IMR-90 (cell line): ENCODE data around the gene VSIG10L. TPM values are rescaled to one million over a fixed set of nuclear protein-coding genes. Genes with fewer than 3 reads are reported as not detected.

Source experiments
- ATAC-seq: fragments of 200-7000 bp; cut with Tn5 transposase; 2 replicates; pipeline ENCODE4 v1.9.1; 2020; ENCODE audit warnings: low read depth, mild to moderate bottlenecking, moderate library complexity
- BruUV-seq: library from RNA; stranded (reverse); fragments of 400-500 nt; replicated peaks from 2 replicates; lab custom pipeline; 2021; lab: Mats Ljungman, UMichigan
- CTCF ChIA-PET: fragments of 300-600 bp; formaldehyde crosslinking; extraction: SDS; loops from one replicate; lab custom pipeline; 2021; ENCODE audit warnings: antibody characterized with exemption; lab: Yijun Ruan, JAX
- POLR2A ChIA-PET: fragments of 300-600 bp; sonication (Branson Sonifier 250); formaldehyde crosslinking; loops from one replicate; lab custom pipeline; 2022; ENCODE audit warnings: antibody characterized with exemption; ENCODE audit not compliant: unreplicated experiment; lab: Charles Lee
- DNase-seq: peaks from one replicate; pipeline ENCODE4 v3.0.0; 2013
- H2AFZ ChIP-seq: replicated peaks from 2 replicates; pipeline ENCODE3; 2013; ENCODE audit warnings: low read length, mild to moderate bottlenecking; ENCODE audit not compliant: poor library complexity
- H2AK5ac ChIP-seq: 2 replicates; pipeline ENCODE4 v1.6.1; 2013; ENCODE audit warnings: low read depth, low read length, inconsistent platforms
- H2AK9ac ChIP-seq: replicated peaks from 2 replicates; pipeline ENCODE3; 2013; ENCODE audit warnings: mild to moderate bottlenecking, low read depth, low read length, moderate library complexity; ENCODE audit not compliant: poor library complexity
- H2BK120ac ChIP-seq: 2 replicates; pipeline ENCODE4 v1.6.1; 2013; ENCODE audit warnings: low read depth, low read length, inconsistent platforms
- H2BK15ac ChIP-seq: 3 replicates; pipeline ENCODE4 v1.6.1; 2013; ENCODE audit warnings: low read depth, low read length, inconsistent platforms
- H2BK20ac ChIP-seq: 2 replicates; pipeline ENCODE4 v1.6.1; 2013; ENCODE audit warnings: low read depth, mild to moderate bottlenecking, inconsistent platforms, low read length, moderate library complexity
- H2BK5ac ChIP-seq: 2 replicates; pipeline ENCODE4 v1.6.1; 2013; ENCODE audit warnings: mild to moderate bottlenecking, low read depth, low read length, inconsistent platforms; ENCODE audit not compliant: poor library complexity, severe bottlenecking
- H3K14ac ChIP-seq: replicated peaks from 2 replicates; pipeline ENCODE4 v1.6.1; 2013; ENCODE audit warnings: low read depth, low read length, inconsistent platforms
- H3K18ac ChIP-seq: 2 replicates; pipeline ENCODE4 v1.6.1; 2013; ENCODE audit warnings: low read depth, low read length, control low read depth
- H3K23ac ChIP-seq: 2 replicates; pipeline ENCODE4 v1.6.1; 2013; ENCODE audit warnings: low read depth, low read length, inconsistent platforms
- H3K27ac ChIP-seq: 2 replicates; pipeline ENCODE4 v1.5.1; 2013; ENCODE audit warnings: mild to moderate bottlenecking, control low read depth, low read length; ENCODE audit not compliant: insufficient read depth
- H3K27me3 ChIP-seq: 2 replicates; pipeline ENCODE4 v1.6.1; 2013; ENCODE audit warnings: low read length; ENCODE audit not compliant: control insufficient read depth, insufficient read depth
- H3K36me3 ChIP-seq: 2 replicates; pipeline ENCODE4 v1.6.1; 2013; ENCODE audit warnings: low read length, mixed read lengths; ENCODE audit not compliant: control insufficient read depth, insufficient read depth
- H3K4ac ChIP-seq: 2 replicates; pipeline ENCODE4 v1.6.1; 2013; ENCODE audit warnings: low read depth, low read length, inconsistent platforms
- H3K4me1 ChIP-seq: 2 replicates; pipeline ENCODE4 v1.6.1; 2013; ENCODE audit warnings: low read length, mixed read lengths; ENCODE audit not compliant: control insufficient read depth, insufficient read depth
- H3K4me2 ChIP-seq: 2 replicates; pipeline ENCODE4 v1.6.1; 2013; ENCODE audit warnings: low read depth, mild to moderate bottlenecking, control low read depth, low read length, moderate library complexity
- H3K4me3 ChIP-seq: 2 replicates; pipeline ENCODE4 v1.5.1; 2013; ENCODE audit warnings: low read depth, mild to moderate bottlenecking, control low read depth, low read length, moderate library complexity; ENCODE audit not compliant: insufficient read depth
- H3K56ac ChIP-seq: 2 replicates; pipeline ENCODE4 v1.6.1; 2013; ENCODE audit warnings: low read length, inconsistent platforms; ENCODE audit not compliant: insufficient read depth; ENCODE audit errors: extremely low read depth
- H3K79me1 ChIP-seq, 2 experiments: 2 replicates each; pipeline ENCODE4 v1.6.1; 2013; ENCODE audit warnings: low read length in 2 of 2, inconsistent platforms in 1 of 2, low read depth in 1 of 2
- H3K9ac ChIP-seq: 2 replicates; pipeline ENCODE4 v1.6.1; 2013; ENCODE audit warnings: low read depth, low read length, control low read depth
- H3K9me1 ChIP-seq: 2 replicates; pipeline ENCODE4 v1.6.1; 2013; ENCODE audit warnings: low read length, inconsistent platforms; ENCODE audit not compliant: insufficient read depth
- H3K9me3 ChIP-seq: 2 replicates; pipeline ENCODE4 v1.6.1; 2013; ENCODE audit warnings: low read length; ENCODE audit not compliant: control insufficient read depth, insufficient read depth
- H4K20me1 ChIP-seq: 2 replicates; pipeline ENCODE4 v1.6.1; 2013; ENCODE audit warnings: low read length, inconsistent platforms; ENCODE audit not compliant: insufficient read depth
- H4K5ac ChIP-seq: 2 replicates; pipeline ENCODE4 v1.6.1; 2013; ENCODE audit warnings: mild to moderate bottlenecking, low read depth, low read length, control low read depth
- H4K8ac ChIP-seq, 2 experiments: 2 replicates each; pipeline ENCODE4 v1.6.1; 2013; ENCODE audit warnings: low read depth in 2 of 2, low read length in 2 of 2, control low read depth in 1 of 2, inconsistent platforms in 1 of 2
- H4K91ac ChIP-seq: 2 replicates; pipeline ENCODE4 v1.6.1; 2013; ENCODE audit warnings: low read depth, low read length, inconsistent platforms; ENCODE audit not compliant: insufficient read depth
- BHLHE40 ChIP-seq: fragments of 150-350 bp; IDR thresholded peaks from 2 replicates; pipeline ENCODE4 v1.6.1; 2016; ENCODE audit warnings: mild to moderate bottlenecking, low read depth, low read length
- CEBPB ChIP-seq: IDR thresholded peaks from 2 replicates; pipeline ENCODE4 v1.6.1; 2012; ENCODE audit warnings: low read depth, low read length, improper control_type of control experiment
- CHD1 ChIP-seq: IDR thresholded peaks from 2 replicates; pipeline ENCODE4 v1.6.1; 2012; ENCODE audit warnings: low read depth, low read length, improper control_type of control experiment
- CTCF ChIP-seq: conservative IDR thresholded peaks from 2 replicates; pipeline ENCODE4 v1.5.1; 2012; ENCODE audit warnings: mild to moderate bottlenecking, low read depth, low read length, improper control_type of control experiment
- MAFK ChIP-seq: IDR thresholded peaks from 2 replicates; pipeline ENCODE4 v1.6.1; 2012; ENCODE audit warnings: low read depth, low read length, improper control_type of control experiment
- MAZ ChIP-seq: IDR thresholded peaks from 2 replicates; pipeline ENCODE4 v1.6.1; 2012; ENCODE audit warnings: low read depth, mild to moderate bottlenecking, low read length, improper control_type of control experiment, moderate library complexity, borderline replicate concordance
- MXI1 ChIP-seq: IDR thresholded peaks from 2 replicates; pipeline ENCODE4 v1.6.1; 2012; ENCODE audit warnings: low read depth, mild to moderate bottlenecking, low read length, moderate library complexity, borderline replicate concordance
- NFE2L2 ChIP-seq: fragments of 150-350 bp; IDR thresholded peaks from 2 replicates; pipeline ENCODE4 v1.6.1; 2016; ENCODE audit warnings: low read depth, mild to moderate bottlenecking, low read length
- POLR2A ChIP-seq: IDR thresholded peaks from 2 replicates; pipeline ENCODE4 v1.6.1; 2012; ENCODE audit warnings: mild to moderate bottlenecking, low read depth, low read length
- RCOR1 ChIP-seq: IDR thresholded peaks from 2 replicates; pipeline ENCODE4 v1.6.1; 2012; ENCODE audit warnings: mild to moderate bottlenecking, low read length, improper control_type of control experiment; ENCODE audit not compliant: insufficient replicate concordance
- RFX5 ChIP-seq: IDR thresholded peaks from 2 replicates; pipeline ENCODE4 v1.8.0; 2012; ENCODE audit warnings: low read depth, mild to moderate bottlenecking, low read length, moderate library complexity
- SMC3 ChIP-seq: fragments of 150-350 bp; IDR thresholded peaks from 2 replicates; pipeline ENCODE4 v1.6.1; 2016; ENCODE audit warnings: low read depth, mild to moderate bottlenecking, antibody characterized with exemption, low read length, moderate library complexity
- USF2 ChIP-seq: fragments of 150-350 bp; IDR thresholded peaks from 2 replicates; pipeline ENCODE4 v1.6.1; 2017; ENCODE audit warnings: mild to moderate bottlenecking, antibody characterized with exemption, low read length, low read depth
- WGBS, 2 experiments: methylation state at CpG; one replicate each; pipeline versions ENCODE4 v1.1.5 to v1.1.7; 2013; ENCODE audit warnings: missing lambda C conversion rate in 2 of 2; ENCODE audit not compliant: insufficient read length in 1 of 2; ENCODE audit errors: extremely low coverage in 2 of 2; 5-methylcytosine and 5-hydroxymethylcytosine counted together
- dilution Hi-C: fragments of 300-500 bp; cut with HindIII; formaldehyde crosslinking; loops from one replicate; pipeline ENCODE4 v1.14.3; 2018; ENCODE audit warnings: low sequenced_read_pairs; ENCODE audit not compliant: unreplicated experiment
- in situ Hi-C: fragments of 300-500 bp; cut with MboI; formaldehyde crosslinking; loops from 3 replicates; pipeline ENCODE4 v1.14.3; 2019; ENCODE audit warnings: low sequenced_read_pairs, inconsistent platforms, mixed read lengths
- intact Hi-C: fragments of 100-400 bp; cut with micrococcal nuclease; formaldehyde crosslinking; loops from 2 replicates; pipeline ENCODE4 v1.10.0; 2022
- polyA plus RNA-seq, 3 experiments: library from polyadenylated mRNA; depleted of rRNA; stranded (reverse); fragments of >200 nt; gene quantifications; 2 replicates each; pipeline ENCODE4 v1.2.3, GENCODE V29; 2012; ENCODE audit warnings: low replicate concordance in 1 of 3
- total RNA-seq: library from RNA; depleted of rRNA; stranded (reverse); fragments of >200 nt; gene quantifications from 2 replicates; pipeline ENCODE4 v1.2.3, GENCODE V29; 2012

The VSIG10L gene
- total and polyA plus RNA-seq, 2 of the 4 experiments (the other 2 are of a cell fraction) = 0.18 to 1.2 TPM

- 0 out of 2 replicates have a peak, but pooled peaks cover 4% of the 10 kb centered on the region for H3K9me1 ChIP-seq
- H2BK15ac ChIP-seq = no peak overlapping the region
- H4K8ac ChIP-seq = peak overlapping the region in 1 of 2 experiments; percentile 53; a peak in 1 of 4 replicates
- no peak overlapping the region for H2BK5ac ChIP-seq
- no peaks in the 10 kb centered on the region for H4K20me1 ChIP-seq
- H2BK120ac ChIP-seq = no peak overlapping the region
- dilution Hi-C loops (no loop called here), in situ Hi-C loops (no loop called here), intact Hi-C loops (no loop called here)
- no peak overlapping the region for H4K5ac ChIP-seq
- no peak overlapping the region for H3K23ac ChIP-seq
- H3K4me1 ChIP-seq = no peaks in the 10 kb centered on the region
- H3K14ac ChIP-seq = no peak overlapping the region
- H2AK5ac ChIP-seq = no peak overlapping the region
- H3K4me3 ChIP-seq = no peak overlapping the region
- WGBS, 2 experiments = 89% methylated on average over 5 of the region's 18 CpGs; no CpG with 5 or more reads in 1 of the 2 experiments
- peak overlapping the region; percentile 76 for H2AK9ac ChIP-seq
- no peak overlapping the region for H2BK20ac ChIP-seq
- no peak for TF ChIP-seq MAFK
- TF ChIP-seq MXI1 = no peak
- no peak for TF ChIP-seq POLR2A
- TF ChIP-seq SMC3 = no peak
- TF ChIP-seq CEBPB = no peak
- TF ChIP-seq CTCF = no peak
- TF ChIP-seq CHD1 = no peak
- no peak for TF ChIP-seq RFX5
- no peak for TF ChIP-seq MAZ
- TF ChIP-seq USF2 = no peak
- no peak for TF ChIP-seq RCOR1
- TF ChIP-seq BHLHE40 = no peak
- no peak for TF ChIP-seq NFE2L2
- no TSS peak for BruUV-seq
- H3K27me3 ChIP-seq = no peaks in the 10 kb centered on the region
- no peaks in the 10 kb centered on the region for H3K79me1 ChIP-seq
- ATAC-seq (no peak), DNase-seq (no peak)
- ChIA-PET POLR2A (no interaction called here), CTCF (interaction anchor here (1.1 kb wide), 1 partner anchor 18 kb away, joined by 5 read pairs; no protein-coding TSS in a partner anchor)
- no peak overlapping the region for H2AFZ ChIP-seq
- H3K36me3 ChIP-seq = peaks cover 7% of the 10 kb centered on the region
- H3K56ac ChIP-seq = no peak overlapping the region
- H3K9ac ChIP-seq = no peak overlapping the region
- no peak overlapping the region for H3K4me2 ChIP-seq
- H3K4ac ChIP-seq = peak overlapping the region; percentile 48; the same call in 1 of the 2 replicates
- H3K27ac ChIP-seq = no peak overlapping the region
- H4K91ac ChIP-seq = no peak overlapping the region
- no peak overlapping the region for H3K18ac ChIP-seq
- no peaks in the 10 kb centered on the region for H3K9me3 ChIP-seq
Measured at GRCh38 chr19:51341066-51341465, 873 bp downstream of the VSIG10L start.
